Tibial nerve (tissue), 4 donors: ENCODE measurements around the gene DIP2C. TPM values are rescaled to one million over a fixed set of nuclear protein-coding genes. Genes with fewer than 3 reads are reported as not detected.

Source experiments
- DNase-seq, 2 donors: peaks; one replicate each; pipeline ENCODE4 v3.0.0-alpha.2; 2019; ENCODE audit warnings: low spot score in 2 of 2
- H3K27ac ChIP-seq, 4 donors: fragments of 200-600 bp; sonication (generic) in 3 of 4; one replicate each; pipeline ENCODE4 v1.5.1; 2017 to 2019; ENCODE audit warnings: mild to moderate bottlenecking in 1 of 4
- H3K27me3 ChIP-seq, 2 donors: fragments of 200-600 bp; sonication (generic) in 1 of 2; one replicate each; pipeline versions ENCODE4 v1.5.1 to v1.6.0; 2017 to 2019
- H3K36me3 ChIP-seq, 3 donors: fragments of 200-600 bp; sonication (generic); one replicate each; pipeline ENCODE4 v1.5.1; 2018 to 2019
- H3K4me1 ChIP-seq, 4 donors: fragments of 200-600 bp; sonication (generic) in 3 of 4; one replicate each; pipeline ENCODE4 v1.5.1; 2017 to 2019
- H3K4me3 ChIP-seq, 4 donors: fragments of 200-600 bp; sonication (generic) in 3 of 4; one replicate each; pipeline ENCODE4 v1.5.1; 2017 to 2019; ENCODE audit warnings: mild to moderate bottlenecking in 1 of 4, moderate library complexity in 1 of 4
- H3K9me3 ChIP-seq, 4 donors: fragments of 200-600 bp; sonication (generic) in 3 of 4; one replicate each; pipeline ENCODE4 v1.5.1; 2017 to 2019
- EP300 ChIP-seq, 2 donors: sonication (generic); formaldehyde crosslinking; IDR thresholded peaks; one replicate each; pipeline ENCODE4 v1.6.1; 2017; ENCODE audit warnings: antibody characterized with exemption in 2 of 2, mild to moderate bottlenecking in 1 of 2
- POLR2A ChIP-seq, 2 donors: fragments of 450-650 bp; IDR thresholded peaks; one replicate each; pipeline ENCODE4 v1.6.1; 2017; ENCODE audit warnings: antibody characterized with exemption in 2 of 2, mild to moderate bottlenecking in 2 of 2, moderate library complexity in 2 of 2
- WGBS, 2 donors: methylation state at CpG; one replicate each; pipeline ENCODE4 v1.1.5; 2018; 5-methylcytosine and 5-hydroxymethylcytosine counted together
- total RNA-seq, 4 donors: library from RNA; depleted of rRNA; stranded (reverse); fragments of >200 nt; gene quantifications; one replicate each; pipeline ENCODE4 v1.1.0, GENCODE V29; 2016
- TF ChIP-seq, protein P1 (sequence below), 5 experiments: fragments of 200-600 bp in 3 of 5; fragments of 450-650 bp in 2 of 5; sonication (generic) in 3 of 5; IDR thresholded peaks; one replicate each; pipeline ENCODE4 v1.5.1; 2016 to 2019; ENCODE audit warnings: antibody characterized with exemption in 5 of 5, mild to moderate bottlenecking in 3 of 5, moderate library complexity in 2 of 5

The DIP2C gene
- total RNA-seq, 4 donors from 2014 or later: 31.4 to 46.5 (median 36.0) TPM

DNA sequence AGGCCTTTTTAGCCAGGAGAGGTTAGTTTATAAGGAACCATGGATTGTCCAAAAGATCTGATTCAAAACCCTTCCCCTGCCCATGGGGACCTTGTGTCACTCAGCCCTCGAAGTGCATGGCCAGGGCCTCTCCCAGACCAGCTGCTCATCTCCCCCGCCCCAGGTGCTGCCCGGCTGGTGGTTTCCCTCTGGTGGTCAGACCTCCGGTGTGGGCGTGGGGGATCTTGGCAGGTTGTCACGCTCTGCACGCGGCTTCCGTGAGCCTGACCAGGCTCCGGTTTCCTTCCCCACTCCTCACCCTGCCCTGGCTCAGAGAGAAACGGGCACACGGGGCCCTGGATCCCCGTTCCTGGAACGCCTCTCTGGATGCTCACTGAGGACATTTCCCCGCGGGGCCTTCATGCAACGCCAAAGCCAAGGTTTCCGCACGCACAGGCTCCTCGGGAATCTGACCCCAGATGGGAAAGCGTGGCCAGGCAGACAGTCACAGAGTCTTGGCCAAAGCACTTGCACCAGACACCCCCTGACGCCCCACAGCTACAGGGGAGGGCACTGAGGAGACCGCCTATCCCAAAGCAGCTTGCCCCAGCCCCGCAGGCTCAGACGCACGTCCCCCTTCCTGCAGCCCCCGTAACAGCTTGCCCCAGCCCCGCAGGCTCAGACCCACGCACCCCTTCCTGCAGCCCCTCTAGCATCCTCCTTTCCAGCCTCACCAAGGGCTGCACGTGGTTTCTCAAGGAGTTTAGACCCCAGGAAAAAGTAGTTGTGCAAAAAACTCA, 7.8 kb upstream of the DIP2C start:
- H3K36me3 ChIP-seq: no peaks in the 10 kb centered on the region
- no peak overlapping the region for H3K27ac ChIP-seq
- H3K4me1 ChIP-seq: peaks cover 0 to 3% (median 0%) of the 10 kb centered on the region in 4 donors
- no peak for DNase-seq
- H3K4me3 ChIP-seq: no peak overlapping the region
- WGBS, 2 donors: 73 to 79% methylated on average over 28 to 30 of the region's 30 CpGs
- no peaks in the 10 kb centered on the region for H3K9me3 ChIP-seq
- TF ChIP-seq, protein P1, sequence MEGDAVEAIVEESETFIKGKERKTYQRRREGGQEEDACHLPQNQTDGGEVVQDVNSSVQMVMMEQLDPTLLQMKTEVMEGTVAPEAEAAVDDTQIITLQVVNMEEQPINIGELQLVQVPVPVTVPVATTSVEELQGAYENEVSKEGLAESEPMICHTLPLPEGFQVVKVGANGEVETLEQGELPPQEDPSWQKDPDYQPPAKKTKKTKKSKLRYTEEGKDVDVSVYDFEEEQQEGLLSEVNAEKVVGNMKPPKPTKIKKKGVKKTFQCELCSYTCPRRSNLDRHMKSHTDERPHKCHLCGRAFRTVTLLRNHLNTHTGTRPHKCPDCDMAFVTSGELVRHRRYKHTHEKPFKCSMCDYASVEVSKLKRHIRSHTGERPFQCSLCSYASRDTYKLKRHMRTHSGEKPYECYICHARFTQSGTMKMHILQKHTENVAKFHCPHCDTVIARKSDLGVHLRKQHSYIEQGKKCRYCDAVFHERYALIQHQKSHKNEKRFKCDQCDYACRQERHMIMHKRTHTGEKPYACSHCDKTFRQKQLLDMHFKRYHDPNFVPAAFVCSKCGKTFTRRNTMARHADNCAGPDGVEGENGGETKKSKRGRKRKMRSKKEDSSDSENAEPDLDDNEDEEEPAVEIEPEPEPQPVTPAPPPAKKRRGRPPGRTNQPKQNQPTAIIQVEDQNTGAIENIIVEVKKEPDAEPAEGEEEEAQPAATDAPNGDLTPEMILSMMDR (IDR thresholded peaks at IDR 0.05): no peak
- TF ChIP-seq EP300 (IDR thresholded peaks at IDR 0.05) (no peak), POLR2A (IDR thresholded peaks at IDR 0.05) (no peak)
- H3K27me3 ChIP-seq: peaks cover 0 to 26% of the 10 kb centered on the region in 2 donors

DNA sequence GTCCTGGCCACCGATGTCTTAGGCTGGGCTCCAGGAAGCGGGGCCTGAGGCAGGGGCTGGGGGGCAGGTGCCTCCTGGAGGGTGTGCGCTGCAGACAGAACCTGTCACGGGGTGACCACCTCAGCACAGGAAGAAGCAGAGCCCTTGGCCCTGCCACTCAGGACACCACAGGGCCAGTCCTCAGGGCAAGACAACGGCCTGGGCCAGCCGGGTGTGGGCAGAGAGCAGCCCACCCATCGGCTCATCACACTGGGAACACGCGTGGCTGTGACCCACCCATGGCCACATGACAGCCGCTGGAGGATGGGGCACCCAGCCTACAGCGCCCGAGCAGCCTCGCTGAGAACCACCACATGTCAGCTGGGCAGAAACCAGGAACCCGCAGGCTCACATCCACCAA, 5.9 kb upstream of the DIP2C start:
- H3K27me3 ChIP-seq: peaks cover 0 to 24% of the 10 kb centered on the region in 2 donors
- DNase-seq: no peak
- no peak overlapping the region for H3K27ac ChIP-seq
- no peak overlapping the region for H3K4me3 ChIP-seq
- WGBS, 2 donors: 87 to 90% methylated on average over 11 to 13 of the region's 14 CpGs
- TF ChIP-seq EP300 (IDR thresholded peaks at IDR 0.05): no peak
- no peak for TF ChIP-seq POLR2A (IDR thresholded peaks at IDR 0.05)
- TF ChIP-seq, protein P1 (IDR thresholded peaks at IDR 0.05): no peak
- H3K4me1 ChIP-seq: peaks cover 0 to 12% (median 4%) of the 10 kb centered on the region in 4 donors
- H3K36me3 ChIP-seq: no peaks in the 10 kb centered on the region
- no peaks in the 10 kb centered on the region for H3K9me3 ChIP-seq

DNA sequence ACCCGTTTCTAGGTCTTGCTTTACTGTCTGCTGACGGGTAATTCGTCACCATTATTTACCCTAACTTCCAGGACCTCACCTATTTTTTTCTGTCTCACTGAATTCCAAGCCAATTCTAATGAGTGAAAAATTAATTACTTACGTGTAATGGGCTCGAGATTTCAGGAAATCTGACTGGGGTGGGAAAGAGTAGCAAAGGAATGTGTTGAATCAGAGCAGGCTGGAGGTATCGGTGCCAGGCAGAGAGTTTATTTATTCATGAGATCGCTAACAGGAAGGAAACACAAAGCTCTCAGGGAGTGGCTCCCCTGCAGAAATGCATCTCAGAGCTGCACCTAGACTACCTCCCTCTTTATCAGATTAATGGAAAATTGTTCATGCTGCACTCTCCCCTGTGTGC, 4.0 kb upstream of the DIP2C start:
- 47 to 49% methylated on average over 7 of the region's 7 CpGs for WGBS, 2 donors
- peaks cover 0 to 10% of the 10 kb centered on the region in 2 donors for H3K27me3 ChIP-seq
- H3K4me3 ChIP-seq: no peak overlapping the region
- no peaks in the 10 kb centered on the region for H3K36me3 ChIP-seq
- no peaks in the 10 kb centered on the region for H3K9me3 ChIP-seq
- no peak overlapping the region for H3K27ac ChIP-seq
- no peak for DNase-seq
- H3K4me1 ChIP-seq: peaks cover 0 to 17% (median 6%) of the 10 kb centered on the region in 4 donors
- TF ChIP-seq POLR2A (IDR thresholded peaks at IDR 0.05): no peak
- TF ChIP-seq, protein P1 (IDR thresholded peaks at IDR 0.05): no peak
- TF ChIP-seq EP300 (IDR thresholded peaks at IDR 0.05): no peak

DNA sequence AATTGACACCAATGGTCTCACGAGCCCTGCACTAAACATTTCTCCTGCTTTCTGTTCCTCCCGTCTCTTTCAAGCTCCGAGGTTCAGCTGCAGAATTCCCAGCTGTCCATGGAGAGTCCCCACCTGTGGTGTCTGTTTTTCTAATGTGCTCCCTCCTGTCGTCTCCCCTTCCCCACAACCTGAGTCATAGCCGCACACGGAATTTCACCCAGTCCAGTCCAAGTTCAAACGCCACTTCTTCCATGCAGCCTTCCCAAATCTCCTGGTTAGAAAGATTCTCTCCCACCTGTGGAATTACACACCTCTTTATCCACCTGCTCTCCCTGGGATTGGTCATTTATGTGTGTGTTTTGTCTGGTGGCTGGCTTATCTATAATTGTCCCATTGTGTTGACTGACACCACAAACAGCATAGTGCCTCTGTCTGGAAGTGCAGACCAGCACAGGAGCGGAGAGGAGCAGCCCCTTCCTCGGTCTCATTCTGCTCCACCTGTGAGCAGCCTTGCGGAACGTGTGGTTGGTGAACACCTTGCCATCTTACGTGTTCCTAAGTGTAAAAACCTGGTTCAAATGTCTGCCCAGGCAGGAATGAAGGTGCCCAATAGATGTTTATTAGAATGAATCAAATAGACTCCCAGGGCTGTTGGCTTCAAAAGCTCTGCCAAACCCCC, 3.3 kb upstream of the DIP2C start:
- no peak for DNase-seq
- 84 to 89% methylated on average over 12 of the region's 12 CpGs for WGBS, 2 donors
- no peak for TF ChIP-seq POLR2A (IDR thresholded peaks at IDR 0.05)
- no peak for TF ChIP-seq EP300 (IDR thresholded peaks at IDR 0.05)
- TF ChIP-seq, protein P1 (IDR thresholded peaks at IDR 0.05): no peak
- Histone ChIP-seq H3K27me3 (peaks cover 0 to 3% of the 10 kb centered on the region in 2 donors), H3K36me3 (no peaks in the 10 kb centered on the region), H3K4me3 (no peak overlapping the region), H3K9me3 (no peaks in the 10 kb centered on the region), H3K27ac (no peak overlapping the region), H3K4me1 (peaks cover 0 to 23% (median 8%) of the 10 kb centered on the region in 4 donors)

DNA sequence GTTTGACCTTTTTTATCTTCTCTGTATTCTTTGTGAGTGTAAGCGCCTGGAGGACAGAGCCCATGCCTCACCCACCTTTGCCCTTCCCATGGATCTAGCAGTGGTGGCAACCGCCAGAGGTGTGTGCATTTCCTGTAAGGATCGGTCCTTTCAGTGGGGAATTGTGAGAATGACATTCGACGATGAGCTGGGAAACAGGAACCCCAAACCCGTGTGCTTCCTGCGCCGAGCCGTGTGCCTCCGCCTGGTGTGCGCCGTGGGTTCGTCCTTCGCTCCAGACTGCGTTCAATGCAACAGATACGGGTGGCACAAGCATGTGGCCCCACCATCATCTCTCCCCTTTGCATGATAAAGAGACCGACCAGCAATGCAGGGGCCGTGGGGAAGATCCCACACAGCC, 1.7 kb upstream of the DIP2C start:
- peaks cover 0 to 38% (median 11%) of the 10 kb centered on the region in 4 donors for H3K4me1 ChIP-seq
- DNase-seq: no peak
- H3K27me3 ChIP-seq: no peaks in the 10 kb centered on the region
- H3K27ac ChIP-seq: peak overlapping the region in 2 of 4 donors; percentile 36 to 95
- 96% methylated on average over 18 of the region's 18 CpGs for WGBS, 2 donors
- H3K4me3 ChIP-seq: no peak overlapping the region
- TF ChIP-seq, protein P1 (IDR thresholded peaks at IDR 0.05): no peak
- TF ChIP-seq EP300 (IDR thresholded peaks at IDR 0.05): no peak
- no peak for TF ChIP-seq POLR2A (IDR thresholded peaks at IDR 0.05)
- no peaks in the 10 kb centered on the region for H3K9me3 ChIP-seq
- H3K36me3 ChIP-seq: no peaks in the 10 kb centered on the region
